GM21367 (cell line): ENCODE data around the gene INTS4.
"Not testable (repeated sequence)": the region's sequence is repeated elsewhere in the genome, so short reads cannot be mapped to it uniquely, and the experiment has no call there.

ENCODE experiments used
- ATAC-seq: cut with Tn5 transposase; IDR thresholded peaks from one replicate; pipeline ENCODE4 v1.9.1; 2021; ENCODE audit not compliant: unreplicated experiment

Gene INTS4, protein sequence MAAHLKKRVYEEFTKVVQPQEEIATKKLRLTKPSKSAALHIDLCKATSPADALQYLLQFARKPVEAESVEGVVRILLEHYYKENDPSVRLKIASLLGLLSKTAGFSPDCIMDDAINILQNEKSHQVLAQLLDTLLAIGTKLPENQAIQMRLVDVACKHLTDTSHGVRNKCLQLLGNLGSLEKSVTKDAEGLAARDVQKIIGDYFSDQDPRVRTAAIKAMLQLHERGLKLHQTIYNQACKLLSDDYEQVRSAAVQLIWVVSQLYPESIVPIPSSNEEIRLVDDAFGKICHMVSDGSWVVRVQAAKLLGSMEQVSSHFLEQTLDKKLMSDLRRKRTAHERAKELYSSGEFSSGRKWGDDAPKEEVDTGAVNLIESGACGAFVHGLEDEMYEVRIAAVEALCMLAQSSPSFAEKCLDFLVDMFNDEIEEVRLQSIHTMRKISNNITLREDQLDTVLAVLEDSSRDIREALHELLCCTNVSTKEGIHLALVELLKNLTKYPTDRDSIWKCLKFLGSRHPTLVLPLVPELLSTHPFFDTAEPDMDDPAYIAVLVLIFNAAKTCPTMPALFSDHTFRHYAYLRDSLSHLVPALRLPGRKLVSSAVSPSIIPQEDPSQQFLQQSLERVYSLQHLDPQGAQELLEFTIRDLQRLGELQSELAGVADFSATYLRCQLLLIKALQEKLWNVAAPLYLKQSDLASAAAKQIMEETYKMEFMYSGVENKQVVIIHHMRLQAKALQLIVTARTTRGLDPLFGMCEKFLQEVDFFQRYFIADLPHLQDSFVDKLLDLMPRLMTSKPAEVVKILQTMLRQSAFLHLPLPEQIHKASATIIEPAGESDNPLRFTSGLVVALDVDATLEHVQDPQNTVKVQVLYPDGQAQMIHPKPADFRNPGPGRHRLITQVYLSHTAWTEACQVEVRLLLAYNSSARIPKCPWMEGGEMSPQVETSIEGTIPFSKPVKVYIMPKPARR

DNA sequence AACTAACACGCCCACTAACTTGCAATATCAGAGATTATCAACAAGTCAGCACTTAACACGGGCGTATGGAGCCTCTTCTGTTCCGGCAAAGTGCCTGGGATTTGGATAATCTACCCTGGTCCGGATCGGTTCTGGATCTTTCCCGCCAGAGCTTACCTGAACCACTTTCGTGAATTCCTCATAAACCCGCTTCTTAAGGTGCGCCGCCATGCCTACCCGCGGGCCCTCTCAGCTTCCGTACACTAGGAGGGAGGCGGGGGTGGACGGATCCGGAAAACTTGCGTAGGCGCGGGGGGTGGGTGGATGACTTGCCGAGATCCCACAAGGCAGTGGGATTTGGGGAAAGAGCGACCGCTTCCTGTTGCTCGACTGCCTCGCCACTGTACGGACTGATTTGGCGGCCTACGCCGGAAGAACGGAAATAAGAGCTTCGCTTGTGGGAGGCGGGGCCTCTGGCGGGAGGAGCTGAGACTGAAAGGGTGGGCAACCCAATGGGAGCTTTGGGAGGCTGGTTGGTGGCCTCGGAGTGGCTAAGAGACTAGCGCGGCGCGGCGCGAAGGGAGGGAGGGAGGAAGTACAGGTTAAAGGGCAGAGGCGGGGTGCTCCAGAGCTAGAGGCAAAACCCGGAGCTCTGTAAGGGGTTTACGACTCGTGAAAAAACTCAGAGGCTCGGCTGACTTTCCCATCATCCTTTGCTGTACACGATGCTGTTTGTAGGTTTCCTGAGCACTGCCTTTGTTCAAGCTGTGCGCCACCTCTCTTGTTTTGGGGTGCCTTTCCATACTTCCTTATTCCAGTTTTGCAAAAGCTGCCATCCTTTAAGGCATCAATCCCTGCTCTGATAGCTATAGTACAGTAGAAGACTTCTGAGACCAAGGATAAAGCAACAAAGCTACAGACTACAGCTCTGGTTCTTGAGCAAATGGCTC lies at the start of gene INTS4:
Gene INTS4, minus strand, starts transcription at position 235 of the 929 bp plus-strand sequence. Its CDS starts 25 bp downstream, at position 210.
- ATAC-seq: peak; percentile 96

DNA sequence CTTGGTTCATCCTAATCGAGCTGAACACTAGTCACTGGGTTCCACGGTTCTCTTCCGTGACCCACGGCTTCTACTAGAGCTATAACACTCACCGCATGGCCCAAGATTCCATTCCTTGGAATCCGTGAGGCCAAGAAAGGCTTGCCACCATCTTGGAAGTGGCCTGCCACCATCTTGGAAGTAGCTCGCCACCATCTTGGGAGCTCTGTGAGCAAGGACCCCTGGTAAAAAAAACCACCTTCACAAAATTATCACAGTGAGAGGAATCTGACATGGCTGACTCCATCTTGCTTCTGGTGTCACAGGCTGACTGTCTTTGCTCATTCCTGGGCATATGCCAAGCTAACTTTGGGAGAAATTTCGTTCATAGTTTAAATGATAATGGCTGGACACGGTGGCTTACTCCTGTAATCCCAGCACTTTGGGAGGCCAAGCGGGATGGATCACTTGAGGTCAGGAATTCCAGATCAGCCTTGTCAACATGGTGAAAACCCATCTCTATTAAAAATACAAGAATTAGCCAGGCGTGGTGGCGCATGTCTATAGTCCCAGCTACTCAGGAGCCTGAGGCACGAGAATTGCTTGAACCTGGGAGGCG lies 47.5 kb upstream of the INTS4 start:
- ATAC-seq: no peak

DNA sequence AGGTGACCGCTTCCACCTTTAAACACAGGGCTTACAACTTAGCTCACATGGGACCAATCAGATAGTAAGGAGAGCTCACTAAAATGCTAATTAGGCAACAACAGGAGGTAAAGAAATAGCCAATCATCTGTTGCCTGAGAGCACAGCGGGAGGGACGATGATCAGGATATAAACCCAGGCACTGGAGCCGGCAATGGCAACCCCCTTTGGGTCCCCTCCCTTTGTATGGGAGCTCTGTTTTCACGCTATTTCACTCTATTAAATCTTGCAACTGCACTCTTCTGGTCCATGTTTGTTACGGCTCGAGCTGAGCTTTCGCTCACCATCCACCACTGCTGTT lies 46.9 kb upstream of the INTS4 start:
- not testable (repeated sequence) for ATAC-seq

DNA sequence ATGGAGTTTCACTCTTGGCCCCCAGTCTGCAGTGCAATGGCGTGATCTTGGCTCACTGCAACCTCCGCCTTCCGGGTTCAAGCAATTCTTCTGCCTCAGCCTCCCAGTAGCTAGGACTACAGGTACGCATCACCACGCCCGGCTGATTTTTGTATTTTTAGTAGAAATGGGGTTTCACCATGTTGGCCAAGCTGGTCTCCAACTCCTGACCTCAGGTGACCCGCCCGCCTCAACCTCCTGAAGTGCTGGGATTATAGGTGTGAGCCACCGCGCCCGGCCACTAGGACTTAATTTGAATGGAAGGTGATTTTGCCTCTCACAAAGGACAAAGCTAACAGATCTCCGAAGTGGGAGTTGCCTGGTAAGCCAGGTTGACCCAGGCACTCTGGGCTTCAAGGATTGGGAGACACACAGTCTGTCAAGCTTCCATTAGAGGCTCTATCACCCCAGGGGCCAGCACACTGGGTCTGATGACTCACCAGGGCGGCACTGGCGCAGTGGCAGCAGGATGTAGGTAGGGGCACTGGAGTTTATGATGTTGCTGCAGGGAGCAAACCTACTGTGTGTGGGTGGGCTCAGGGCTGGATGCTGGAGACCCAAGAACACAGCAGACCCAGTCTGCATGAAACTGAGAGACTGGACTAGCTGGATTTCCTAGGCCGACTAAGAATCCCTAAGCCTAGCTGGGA lies 46.4 kb upstream of the INTS4 start:
- no peak for ATAC-seq

DNA sequence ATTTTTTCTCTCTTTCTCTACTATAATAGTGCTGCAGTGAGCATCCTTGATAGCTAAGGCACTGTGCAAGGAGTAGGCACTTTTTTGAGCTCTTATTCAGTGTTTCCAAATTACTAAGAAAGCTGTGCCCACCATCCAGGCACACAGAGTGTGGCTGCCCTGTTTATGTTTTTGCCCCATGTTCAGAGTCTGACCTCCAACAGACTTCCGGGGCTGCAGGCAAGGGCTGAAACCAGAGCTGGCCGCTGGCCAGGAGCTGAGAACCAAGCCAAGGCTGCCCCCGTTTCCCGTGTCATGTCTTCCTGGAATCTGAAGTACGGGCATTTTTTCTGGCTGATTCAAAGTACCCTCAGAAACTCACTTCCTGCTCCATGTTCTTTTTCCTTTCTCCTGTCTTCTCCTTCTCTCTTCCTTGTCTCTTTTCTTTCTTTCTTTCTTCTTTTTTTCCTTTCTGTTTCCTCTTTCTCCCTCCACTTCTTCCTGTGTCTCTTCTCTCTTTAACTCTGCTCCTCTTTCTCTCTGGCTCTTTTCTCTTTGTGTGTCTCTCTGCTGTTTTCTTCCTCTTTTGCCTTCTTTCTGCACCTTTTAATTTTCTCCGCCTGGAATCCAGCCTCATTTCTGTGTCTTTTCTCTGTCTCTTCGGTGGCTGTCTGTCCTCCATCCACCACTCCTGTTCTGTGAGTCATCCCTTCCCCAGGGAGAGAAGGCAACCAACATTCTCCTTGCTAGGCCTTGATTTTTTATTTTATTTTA lies 45.6 kb upstream of the INTS4 start:
- ATAC-seq: peak; percentile 55

DNA sequence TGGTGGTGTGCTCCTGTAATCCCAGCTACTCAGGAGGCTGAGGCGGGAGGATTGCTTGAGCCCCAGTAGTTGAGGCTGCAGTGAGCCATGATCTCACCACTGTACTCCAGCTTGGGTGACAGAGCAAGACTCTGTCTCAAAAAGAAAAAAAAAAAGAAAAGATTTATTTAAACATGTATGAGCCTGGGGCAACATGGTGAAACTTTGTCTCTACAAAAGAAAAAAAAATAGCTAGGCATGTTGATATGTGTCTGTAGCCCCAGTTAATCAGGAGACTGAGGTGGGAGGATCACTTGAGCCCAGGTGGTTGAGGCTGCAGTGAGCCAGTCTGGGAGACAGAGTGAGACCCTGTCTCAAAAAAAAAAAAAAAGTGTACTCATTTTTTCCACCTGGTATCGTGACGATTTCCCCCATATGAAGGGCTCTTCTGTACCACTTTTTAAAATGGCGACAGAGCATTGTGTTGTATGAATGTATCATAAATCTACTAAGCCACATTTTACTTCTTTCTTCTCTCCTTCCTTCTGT lies 45.0 kb upstream of the INTS4 start:
- ATAC-seq: no peak

DNA sequence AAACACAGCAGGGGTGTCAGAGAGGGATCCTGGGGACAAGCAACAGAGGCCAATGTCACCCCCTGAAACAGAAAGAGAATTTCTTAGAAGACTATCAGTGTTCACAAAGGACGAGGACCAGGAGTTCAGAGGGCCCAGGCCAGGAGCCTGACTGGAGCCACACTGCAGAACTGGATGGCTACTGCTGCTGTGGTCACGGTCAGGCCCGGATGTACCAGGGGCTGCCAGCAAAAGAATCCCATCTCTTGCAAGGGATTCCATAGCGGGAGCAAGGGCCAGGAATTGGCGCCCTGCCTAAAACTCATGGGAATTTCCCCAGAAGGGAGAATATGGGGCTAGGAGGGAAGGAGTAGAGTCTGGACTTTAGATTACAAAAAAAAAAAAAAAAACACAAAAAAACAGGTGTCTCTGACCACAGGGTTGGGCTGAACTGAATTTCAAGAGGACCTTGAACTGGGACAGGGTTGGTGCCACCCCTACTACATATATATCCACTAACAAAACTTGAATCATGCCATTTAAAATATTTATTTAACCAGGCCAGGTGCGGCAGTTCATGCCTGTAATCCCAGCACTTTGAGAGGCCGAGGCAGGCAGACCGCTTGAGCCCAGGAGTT lies 44.3 kb upstream of the INTS4 start:
- no peak for ATAC-seq

DNA sequence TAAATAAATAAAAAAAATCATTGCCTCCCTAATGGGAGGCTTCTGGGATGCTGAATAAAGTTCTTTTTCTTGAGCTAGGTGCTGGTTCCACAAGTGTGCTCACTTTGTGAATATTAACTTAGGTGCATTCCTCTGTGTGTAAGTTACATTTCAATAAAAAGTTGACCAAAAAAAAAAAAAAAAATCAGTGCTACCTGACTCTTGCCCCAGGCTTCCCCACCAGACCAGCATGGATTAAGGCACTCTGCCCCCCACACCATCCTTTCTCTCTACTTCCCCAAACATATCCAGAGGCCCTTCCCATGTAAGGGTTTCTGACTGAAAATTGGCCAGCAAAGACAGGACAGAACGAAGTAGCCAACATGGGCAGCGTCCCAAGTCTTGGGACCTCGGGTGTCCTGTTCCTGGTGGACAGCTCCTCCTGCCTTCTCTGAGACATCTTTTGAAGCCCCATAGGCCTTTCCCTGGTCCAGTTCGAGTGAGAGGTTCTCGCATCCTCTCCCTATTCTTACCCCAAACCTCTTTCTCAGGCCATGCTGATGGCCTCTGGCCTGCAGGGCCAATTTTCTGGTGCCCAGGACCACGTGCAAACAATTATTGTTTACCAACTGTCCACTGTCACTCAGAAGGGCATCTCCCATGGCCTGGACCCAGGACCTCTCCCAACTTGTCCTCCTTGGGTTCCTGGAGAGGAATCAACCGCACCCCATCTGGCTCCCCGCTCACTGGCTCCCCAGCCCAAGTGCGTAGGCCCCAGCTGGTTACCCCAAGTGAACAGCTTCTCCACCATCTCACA lies 43.6 kb upstream of the INTS4 start:
- no peak for ATAC-seq

DNA sequence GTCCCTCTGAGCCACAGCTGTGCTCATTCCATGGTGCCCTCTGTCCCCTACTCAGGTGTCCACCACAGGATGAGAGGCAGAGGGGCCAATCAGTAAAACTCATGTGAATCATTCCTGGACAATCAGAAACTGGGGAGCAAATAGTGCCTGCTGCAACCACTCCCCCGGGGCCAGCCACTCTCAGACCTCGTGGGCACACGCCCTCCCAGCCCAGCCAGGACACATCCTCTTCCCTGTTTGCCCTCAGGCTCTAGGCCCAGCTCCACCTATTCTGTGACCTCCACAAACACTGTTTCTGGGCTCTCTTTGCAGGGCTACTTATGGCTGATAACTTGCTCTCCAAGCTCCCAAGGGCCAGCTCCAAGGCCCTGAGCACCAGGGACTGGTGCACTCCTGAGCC lies 42.6 kb upstream of the INTS4 start:
- ATAC-seq: no peak

DNA sequence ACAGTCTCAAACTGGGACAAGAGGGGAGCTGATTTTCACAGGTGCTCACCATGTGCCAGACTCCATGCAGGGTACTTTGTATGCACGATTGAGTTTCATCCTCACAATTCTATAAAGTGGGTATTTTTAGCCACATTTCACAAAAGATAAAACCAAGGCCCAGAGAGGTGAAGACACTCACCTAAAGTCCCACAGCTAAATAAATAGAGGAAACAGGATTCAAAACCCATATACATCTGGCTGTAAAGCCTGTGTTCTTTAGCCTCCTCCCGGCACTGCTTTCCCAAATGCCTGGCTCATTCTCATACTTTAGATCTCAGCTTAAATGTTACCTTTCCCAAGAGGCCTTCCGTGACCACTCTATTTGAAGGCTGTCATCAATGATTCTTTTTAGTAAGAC lies 41.8 kb upstream of the INTS4 start:
- no peak for ATAC-seq

DNA sequence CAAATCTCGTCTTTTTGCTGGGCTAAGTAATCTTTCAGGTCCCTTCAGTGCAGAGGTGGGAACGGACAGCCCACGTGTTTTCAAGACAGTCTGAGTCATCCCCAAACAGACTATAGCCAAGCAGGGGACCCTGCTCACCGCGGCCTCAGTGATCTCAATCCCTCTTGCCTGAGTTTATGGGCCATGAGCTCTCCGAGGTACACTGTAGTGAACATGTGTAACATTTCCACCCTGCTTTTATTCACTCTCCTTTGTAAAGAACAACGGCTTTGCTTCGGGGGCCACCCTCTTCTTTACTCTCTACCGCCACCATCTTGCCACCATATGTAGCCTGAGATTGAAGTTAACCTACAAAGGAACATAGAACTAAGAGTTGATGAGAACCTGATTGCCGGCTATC lies 40.2 kb upstream of the INTS4 start:
- ATAC-seq: no peak

DNA sequence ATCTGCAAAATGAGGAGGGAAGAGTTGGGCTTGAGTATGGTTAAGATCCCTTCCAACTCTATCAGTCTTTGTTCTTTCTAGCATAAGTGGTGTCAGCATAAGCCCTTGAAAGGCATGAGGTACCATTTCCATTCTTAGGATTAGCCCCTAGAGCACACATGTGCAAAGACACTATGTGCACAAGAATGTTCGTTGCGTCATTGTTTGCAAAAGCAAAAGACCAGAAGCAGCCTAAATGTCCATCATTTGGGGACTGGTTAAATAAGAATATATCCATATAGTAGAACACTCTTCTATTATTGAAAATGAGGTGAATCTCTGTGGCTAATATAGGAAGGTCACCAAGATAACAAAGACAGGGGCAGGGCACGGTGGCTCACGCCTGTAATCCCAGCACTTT lies 38.6 kb upstream of the INTS4 start:
- no peak for ATAC-seq

DNA sequence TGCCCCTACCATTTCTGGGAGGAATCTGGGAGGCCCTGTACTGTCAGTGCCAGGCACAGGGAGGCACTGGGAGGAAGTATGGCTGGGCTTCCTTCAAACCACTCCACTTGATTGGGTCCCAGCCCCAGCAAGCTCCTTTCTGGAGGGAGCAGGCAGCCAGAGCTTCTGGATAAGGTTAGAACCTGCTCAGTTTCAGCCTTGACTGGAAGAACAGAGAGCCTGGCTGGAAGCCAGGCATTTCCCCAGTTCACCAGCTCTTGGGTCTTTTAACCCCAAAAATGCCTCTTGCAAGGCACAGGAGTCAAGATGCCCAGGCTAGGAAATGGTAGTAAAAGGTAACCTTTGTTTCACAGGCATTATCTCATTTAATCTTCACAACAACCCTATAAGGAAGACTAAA lies 37.6 kb upstream of the INTS4 start:
- ATAC-seq: no peak

DNA sequence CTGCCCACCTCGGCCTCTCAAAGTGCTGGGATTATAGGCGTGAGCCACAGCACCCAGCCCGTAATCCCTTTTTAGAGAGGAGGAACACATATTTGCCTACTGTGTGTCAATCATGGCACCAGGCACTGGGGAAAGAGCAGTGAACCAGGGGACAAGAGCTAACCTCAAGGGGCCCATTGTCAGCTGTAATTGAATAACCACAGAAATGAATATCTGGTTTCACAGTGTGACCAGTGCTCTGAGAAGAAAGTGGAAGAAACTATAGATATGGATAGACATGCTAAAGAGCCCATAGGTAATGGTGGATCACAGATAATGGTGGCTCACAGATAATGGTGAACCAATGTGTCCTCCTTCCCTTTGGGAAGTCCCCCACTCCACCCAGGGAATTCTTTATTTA lies 37.2 kb upstream of the INTS4 start:
- ATAC-seq: no peak

DNA sequence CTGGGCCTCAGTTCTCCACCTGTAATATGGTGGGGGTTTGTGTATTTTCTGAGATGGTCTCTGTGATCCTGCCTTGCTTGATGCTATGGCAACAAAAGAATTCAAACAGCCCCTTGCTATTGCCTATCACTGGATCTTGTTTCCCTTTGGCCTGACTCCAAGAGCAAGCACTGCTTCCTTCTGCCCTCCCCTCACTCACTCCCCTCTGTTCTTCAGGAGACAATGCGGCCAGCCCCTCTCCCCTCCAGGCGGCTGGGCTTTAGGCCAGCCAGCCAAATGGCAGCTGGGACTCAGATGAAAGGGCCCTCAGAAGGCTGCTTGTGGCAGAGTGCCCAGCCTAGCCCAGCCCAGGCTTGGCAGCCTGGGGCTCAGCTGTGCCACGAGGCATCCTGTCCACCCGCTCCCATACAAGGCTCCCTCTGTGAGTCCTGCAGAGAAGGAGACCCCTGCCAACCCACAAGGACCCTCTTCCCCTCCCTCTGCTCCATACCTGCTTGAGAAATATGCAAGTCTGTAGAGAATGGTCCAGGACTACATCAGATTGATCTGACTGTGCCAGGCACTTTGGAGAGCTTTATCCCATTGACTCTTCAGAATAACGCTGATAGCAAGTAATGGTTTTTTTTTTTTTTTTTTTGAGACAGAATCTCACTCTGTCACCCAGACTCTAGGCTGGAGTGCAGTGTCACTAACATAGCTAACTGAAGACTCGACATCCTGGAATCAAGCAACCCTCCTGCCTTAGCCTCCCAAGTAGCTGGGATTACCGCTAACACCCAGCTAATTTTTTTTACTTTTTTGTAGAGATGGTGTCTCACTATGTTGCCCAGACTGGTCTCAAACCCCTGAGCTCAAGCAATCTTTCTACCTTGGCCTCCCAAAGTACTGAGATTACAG lies 36.2 kb upstream of the INTS4 start:
- no peak for ATAC-seq

DNA sequence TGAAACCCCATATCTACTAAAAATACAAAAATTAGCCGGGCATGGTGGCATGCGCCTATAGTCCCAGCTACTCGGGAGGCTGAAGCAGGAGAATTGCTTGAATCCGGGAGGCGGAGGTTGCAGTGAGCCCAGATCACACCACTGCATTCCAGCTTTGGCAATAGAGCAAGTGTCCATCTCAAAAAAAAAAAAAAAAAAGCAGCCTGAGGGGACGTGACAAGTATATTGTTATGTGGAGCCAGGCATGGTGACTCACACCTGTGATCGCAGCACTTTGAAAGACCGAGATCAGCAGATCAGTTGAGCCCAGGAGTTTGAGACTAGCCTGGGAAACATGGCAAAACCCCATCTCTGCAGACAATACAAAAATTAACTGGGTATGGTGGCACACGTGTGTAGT lies 34.0 kb upstream of the INTS4 start:
- not testable (repeated sequence) for ATAC-seq

DNA sequence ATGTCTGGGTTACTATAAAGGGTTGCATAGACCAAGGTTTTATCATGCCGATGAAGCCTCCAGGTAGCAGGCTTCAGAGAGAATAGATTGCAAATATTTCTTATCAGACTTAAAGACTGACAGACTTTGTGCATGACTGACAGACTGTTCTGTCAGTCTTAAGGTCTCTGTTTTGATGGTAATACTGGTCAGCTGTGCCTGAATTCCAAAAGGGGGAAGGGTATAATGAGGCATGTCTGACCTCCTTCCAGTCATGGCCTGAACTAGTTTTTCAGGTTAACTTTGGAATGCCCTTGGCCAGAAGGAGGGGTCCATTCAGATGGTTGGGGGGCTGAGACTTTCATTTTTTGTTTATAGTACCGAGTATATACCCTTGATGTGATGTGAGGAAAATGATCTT lies 33.3 kb upstream of the INTS4 start:
- no peak for ATAC-seq
